ENCODE measurements around the gene ALKBH8. TPM values are rescaled to one million over a fixed set of nuclear protein-coding genes. Genes with fewer than 3 reads are reported as not detected.
"Not testable (repeated sequence)": the region's sequence is repeated elsewhere in the genome, so short reads cannot be mapped to it uniquely, and the experiment has no call there.

The ALKBH8 gene
- total RNA-seq, 2 experiments from 2014 or later: 12.2 to 16.8 TPM

DNA sequence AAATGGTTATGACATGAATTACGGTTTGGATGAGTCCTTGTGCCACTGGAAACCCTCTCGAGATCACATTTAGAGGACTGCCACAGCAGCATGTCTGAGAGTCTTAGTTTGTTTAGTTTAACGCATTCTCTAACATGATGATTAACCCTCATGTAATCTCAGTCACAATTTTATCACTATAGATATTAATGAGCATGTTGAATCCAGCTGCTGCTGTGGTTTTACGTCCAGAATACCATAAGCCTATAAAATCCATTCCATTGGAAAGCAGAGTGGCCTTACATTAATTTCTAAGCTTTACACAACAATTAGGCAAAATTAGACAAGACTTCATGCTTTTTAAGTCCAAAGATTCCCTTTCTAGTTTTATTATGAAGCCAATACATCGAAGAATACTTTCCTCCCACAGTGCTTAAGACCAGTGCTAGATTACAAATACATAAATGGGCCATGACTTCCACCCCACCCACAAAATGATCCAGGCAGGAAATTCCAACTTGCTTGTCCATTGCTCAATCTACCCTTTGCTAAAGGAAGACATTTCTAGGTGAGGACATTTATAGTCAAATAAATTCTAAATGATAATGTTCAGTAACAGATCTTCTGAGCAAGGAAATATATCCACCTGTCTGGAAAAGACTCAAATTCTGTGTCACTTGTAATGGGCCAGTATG lies 21.9 kb upstream of the ALKBH8 start:
- TF ChIP-seq CTCF (conservative IDR thresholded peaks at IDR 0.05; ENCODE audit: low read length): no peak
- no peak for TF ChIP-seq EZH2phosphoT487 (IDR thresholded peaks at IDR 0.05; ENCODE audit: borderline replicate concordance, low read depth, low read length)
- DNase-seq (ENCODE audit: low spot score): no peak
- Histone ChIP-seq H3K4me2 (ENCODE audit: low read length) (no peak overlapping the region), H3K4me1 (ENCODE audit: insufficient read depth, low read length, poor library complexity, severe bottlenecking) (no peaks in the 10 kb centered on the region), H3K9me2 (ENCODE audit: insufficient read depth, low read length) (no peaks in the 10 kb centered on the region), H3K4me3 (ENCODE audit: low read depth, low read length, poor library complexity, severe bottlenecking) (no peak overlapping the region), H3K9me3 (ENCODE audit: low read length) (no peaks in the 10 kb centered on the region), H3K27ac (ENCODE audit: low read depth, low read length, poor library complexity, severe bottlenecking) (no peak overlapping the region), H3K36me3 (ENCODE audit: insufficient read depth, low read length) (no peaks in the 10 kb centered on the region), H3K79me2 (ENCODE audit: insufficient read depth, low read depth, low read length) (no peaks in the 10 kb centered on the region), H2AFZ (ENCODE audit: low read length) (no peak overlapping the region), H4K20me1 (ENCODE audit: insufficient read depth, low read length) (no peaks in the 10 kb centered on the region)
- no TSS peak for BruUV-seq (replicated peaks)
- intact Hi-C loops (cut with micrococcal nuclease; ENCODE audit: unreplicated experiment): no loop called here
- CTCF ChIA-PET (ENCODE audit: unreplicated experiment): interaction anchor here (0.6 kb wide), 1 partner anchor 97 kb away, joined by 3 read pairs; no protein-coding TSS in a partner anchor
- POLR2A ChIA-PET: interaction anchor here (1.8 kb wide), 1 partner anchor 8 kb away, joined by 6 read pairs; no protein-coding TSS in a partner anchor

GRCh38 chr11:107583629-107584195 lies 18.2 kb upstream of the ALKBH8 start:
- no peak overlapping the region for H3K4me3 ChIP-seq (ENCODE audit: low read depth, low read length, poor library complexity, severe bottlenecking)
- no peaks in the 10 kb centered on the region for H3K9me2 ChIP-seq (ENCODE audit: insufficient read depth, low read length)
- TF ChIP-seq CTCF (conservative IDR thresholded peaks at IDR 0.05; ENCODE audit: low read length) (no peak), EZH2phosphoT487 (IDR thresholded peaks at IDR 0.05; ENCODE audit: borderline replicate concordance, low read depth, low read length) (no peak)
- POLR2A ChIA-PET: interaction anchor here (0.6 kb wide), 1 partner anchor 233 kb away, joined by 3 read pairs; no protein-coding TSS in a partner anchor
- H3K4me2 ChIP-seq (ENCODE audit: low read length): no peak overlapping the region
- H3K9me3 ChIP-seq (ENCODE audit: low read length): no peaks in the 10 kb centered on the region
- no TSS peak for BruUV-seq (replicated peaks)
- DNase-seq (ENCODE audit: low spot score): no peak
- no peak overlapping the region for H2AFZ ChIP-seq (ENCODE audit: low read length)
- intact Hi-C loops (cut with micrococcal nuclease; ENCODE audit: unreplicated experiment): no loop called here
- H4K20me1 ChIP-seq (ENCODE audit: insufficient read depth, low read length): no peaks in the 10 kb centered on the region
- H3K27ac ChIP-seq (ENCODE audit: low read depth, low read length, poor library complexity, severe bottlenecking): no peak overlapping the region
- CTCF ChIA-PET (ENCODE audit: unreplicated experiment): interaction anchor here (0.6 kb wide), 1 partner anchor 20 kb away, joined by 3 read pairs; no protein-coding TSS in a partner anchor
- H3K36me3 ChIP-seq (ENCODE audit: insufficient read depth, low read length): no peaks in the 10 kb centered on the region
- no peaks in the 10 kb centered on the region for H3K4me1 ChIP-seq (ENCODE audit: insufficient read depth, low read length, poor library complexity, severe bottlenecking)
- H3K79me2 ChIP-seq (ENCODE audit: insufficient read depth, low read depth, low read length): no peaks in the 10 kb centered on the region

- no TSS peak for BruUV-seq (replicated peaks)
- no peaks in the 10 kb centered on the region for H3K79me2 ChIP-seq (ENCODE audit: insufficient read depth, low read depth, low read length)
- no peak overlapping the region for H3K4me2 ChIP-seq (ENCODE audit: low read length)
- intact Hi-C loops (cut with micrococcal nuclease; ENCODE audit: unreplicated experiment): no loop called here
- H3K9me2 ChIP-seq (ENCODE audit: insufficient read depth, low read length): no peaks in the 10 kb centered on the region
- no peak overlapping the region for H2AFZ ChIP-seq (ENCODE audit: low read length)
- no peak for TF ChIP-seq CTCF (conservative IDR thresholded peaks at IDR 0.05; ENCODE audit: low read length)
- TF ChIP-seq EZH2phosphoT487 (IDR thresholded peaks at IDR 0.05; ENCODE audit: borderline replicate concordance, low read depth, low read length): no peak
- H3K4me1 ChIP-seq (ENCODE audit: insufficient read depth, low read length, poor library complexity, severe bottlenecking): no peaks in the 10 kb centered on the region
- DNase-seq (ENCODE audit: low spot score): no peak
- H3K36me3 ChIP-seq (ENCODE audit: insufficient read depth, low read length): no peaks in the 10 kb centered on the region
- no peak overlapping the region for H3K27ac ChIP-seq (ENCODE audit: low read depth, low read length, poor library complexity, severe bottlenecking)
- H4K20me1 ChIP-seq (ENCODE audit: insufficient read depth, low read length): no peaks in the 10 kb centered on the region
- ChIA-PET POLR2A (no interaction called here), CTCF (ENCODE audit: unreplicated experiment) (no interaction called here)
- H3K4me3 ChIP-seq (ENCODE audit: low read depth, low read length, poor library complexity, severe bottlenecking): no peak overlapping the region
- H3K9me3 ChIP-seq (ENCODE audit: low read length): no peaks in the 10 kb centered on the region
These were observed 15.6 kb upstream of the ALKBH8 start for GRCh38 chr11:107581147-107581546.

DNA sequence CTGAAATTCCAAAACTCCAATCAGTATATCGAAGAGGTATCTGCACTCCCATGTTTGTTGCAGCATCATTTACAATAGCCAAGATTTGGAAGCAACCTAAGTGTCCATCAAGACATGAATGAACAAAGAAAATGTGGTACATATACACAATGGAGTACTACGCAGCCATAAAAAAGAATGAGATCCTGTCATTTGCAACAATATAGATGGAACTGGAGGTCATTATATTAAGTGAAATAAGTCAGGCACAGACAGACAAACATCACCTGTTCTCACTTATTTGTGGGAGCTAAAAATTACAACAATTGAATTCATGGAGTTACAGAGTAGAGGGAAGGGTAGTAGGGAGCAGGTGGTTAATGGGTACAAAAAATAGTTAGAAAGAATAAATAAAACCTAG lies 13.6 kb upstream of the ALKBH8 start:
- H2AFZ ChIP-seq (ENCODE audit: low read length); H3K9me2 ChIP-seq (ENCODE audit: insufficient read depth, low read length); H4K20me1 ChIP-seq (ENCODE audit: insufficient read depth, low read length); H3K9me3 ChIP-seq (ENCODE audit: low read length); DNase-seq (ENCODE audit: low spot score); H3K4me3 ChIP-seq (ENCODE audit: low read depth, low read length, poor library complexity, severe bottlenecking); H3K36me3 ChIP-seq (ENCODE audit: insufficient read depth, low read length); intact Hi-C loops (cut with micrococcal nuclease; ENCODE audit: unreplicated experiment); POLR2A ChIA-PET; H3K27ac ChIP-seq (ENCODE audit: low read depth, low read length, poor library complexity, severe bottlenecking); H3K4me1 ChIP-seq (ENCODE audit: insufficient read depth, low read length, poor library complexity, severe bottlenecking); H3K79me2 ChIP-seq (ENCODE audit: insufficient read depth, low read depth, low read length); BruUV-seq (replicated peaks); CTCF ChIA-PET (ENCODE audit: unreplicated experiment); H3K4me2 ChIP-seq (ENCODE audit: low read length): not testable (repeated sequence)

All from OCI-LY7 (cell line).